HG03439 (cell line): ENCODE measurements around the gene RTL9.

ENCODE experiments used
- ATAC-seq: cut with Tn5 transposase; IDR thresholded peaks from one replicate; pipeline ENCODE4 v1.9.1; 2021; ENCODE audit warnings: mild to moderate bottlenecking, moderate library complexity; ENCODE audit not compliant: unreplicated experiment

Gene RTL9

GRCh38 chrX:110341189-110342035, 17.2 kb upstream of the RTL9 start:
- ATAC-seq: peak; percentile 79

- no peak for ATAC-seq
These were observed 12.0 kb upstream of the RTL9 start for GRCh38 chrX:110346681-110347080.

- no peak for ATAC-seq
These were observed 625 bp downstream of the RTL9 start for GRCh38 chrX:110359273-110359672.

- ATAC-seq: no peak
These were observed 4.6 kb downstream of the RTL9 start for GRCh38 chrX:110363244-110363643.

GRCh38 chrX:110373310-110373709, 14.7 kb downstream of the RTL9 start:
- no peak for ATAC-seq

- ATAC-seq: no peak
These were observed 15.9 kb downstream of the RTL9 start for GRCh38 chrX:110374559-110374958.

- no peak for ATAC-seq
These were observed 22.6 kb downstream of the RTL9 start for GRCh38 chrX:110381216-110381615.

GRCh38 chrX:110383414-110383813, 24.8 kb downstream of the RTL9 start:
- ATAC-seq: no peak

GRCh38 chrX:110384490-110384889, 25.8 kb downstream of the RTL9 start:
- ATAC-seq: no peak

- no peak for ATAC-seq
These were observed 30.9 kb downstream of the RTL9 start for GRCh38 chrX:110389570-110389969.

GRCh38 chrX:110391086-110391485, 32.4 kb downstream of the RTL9 start:
- ATAC-seq: no peak

- no peak for ATAC-seq
These were observed 36.0 kb downstream of the RTL9 start for GRCh38 chrX:110394651-110395050.

GRCh38 chrX:110395877-110396276, 37.2 kb downstream of the RTL9 start:
- no peak for ATAC-seq

GRCh38 chrX:110396735-110397134, 38.1 kb downstream of the RTL9 start:
- no peak for ATAC-seq

GRCh38 chrX:110397339-110397738, 38.7 kb downstream of the RTL9 start:
- ATAC-seq: no peak

GRCh38 chrX:110397904-110398303, 39.3 kb downstream of the RTL9 start:
- ATAC-seq: no peak

- ATAC-seq: no peak
These were observed 40.8 kb downstream of the RTL9 start for GRCh38 chrX:110399497-110399896.

GRCh38 chrX:110399966-110400365, 41.3 kb downstream of the RTL9 start:
- ATAC-seq: no peak

- no peak for ATAC-seq
These were observed 42.5 kb downstream of the RTL9 start for GRCh38 chrX:110401135-110401534.

- ATAC-seq: no peak
These were observed 43.6 kb downstream of the RTL9 start for GRCh38 chrX:110402091-110402849.

- ATAC-seq: no peak
These were observed 44.2 kb downstream of the RTL9 start for GRCh38 chrX:110402850-110403221.
